NCI-H128 (cell line): ENCODE measurements around the gene GATAD1.
"Not testable (repeated sequence)": the region's sequence is repeated elsewhere in the genome, so short reads cannot be mapped to it uniquely, and the experiment has no call there.

Experiments
- DNase-seq: peaks from one replicate; lab custom pipeline; 2025; ENCODE audit not compliant: unreplicated experiment; lab: John Stamatoyannopoulos, UW

Gene GATAD1

GRCh38 chr7:92436612-92437445 is 10.5 kb upstream of the GATAD1 start:
- no peak for DNase-seq

DNA sequence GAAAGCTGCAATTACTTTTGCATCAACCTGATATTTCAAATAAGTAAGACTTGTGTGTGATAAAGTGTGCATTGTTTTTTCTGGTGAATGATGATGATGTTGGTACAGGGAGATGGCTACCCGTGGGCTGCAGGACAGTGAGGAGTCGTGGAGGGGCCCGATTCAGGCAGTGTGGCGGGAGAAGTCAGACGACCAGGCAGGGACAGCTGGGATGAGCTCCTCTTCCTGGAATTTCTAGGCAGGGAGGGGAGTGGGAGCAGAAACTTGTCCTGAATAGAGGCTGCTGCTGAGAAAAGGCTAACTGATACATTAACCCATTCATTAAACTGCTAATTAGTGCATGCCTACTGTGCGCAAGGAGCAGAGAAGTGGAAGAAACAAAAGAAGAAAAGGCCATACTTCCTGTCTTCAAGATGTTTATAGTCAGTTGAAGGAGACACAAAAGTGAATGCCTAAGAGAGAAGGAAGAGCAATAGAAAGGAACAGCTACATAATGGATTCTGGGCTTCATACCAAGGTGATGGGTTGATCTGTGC is 9.3 kb upstream of the GATAD1 start:
- no peak for DNase-seq

- not testable (repeated sequence) for DNase-seq
Measured at GRCh38 chr7:92442720-92443119, 4.6 kb upstream of the GATAD1 start.

DNA sequence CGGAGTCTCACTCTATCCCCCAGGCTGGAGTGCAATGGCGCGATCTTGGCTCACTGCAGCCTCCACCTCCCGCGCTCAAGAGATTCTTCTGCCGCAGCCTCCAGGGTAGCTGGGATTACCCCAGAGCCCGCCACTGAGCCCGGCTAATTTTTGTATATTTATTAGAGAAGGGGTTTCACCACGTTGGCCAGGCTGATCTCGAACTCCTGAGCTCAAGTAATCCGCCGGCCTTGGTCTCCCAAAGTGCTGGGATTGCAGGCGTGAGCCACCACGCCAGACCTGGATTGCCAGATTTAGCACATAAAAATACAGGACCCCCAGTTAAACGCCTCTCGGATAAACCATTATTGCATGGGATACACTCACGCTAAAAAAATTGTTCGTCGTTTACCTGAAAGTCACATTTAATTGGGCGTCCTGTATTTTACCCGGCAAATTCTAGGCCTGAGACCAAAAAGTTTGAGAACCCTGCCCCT is 375 bp upstream of the GATAD1 start:
- DNase-seq = peak; percentile 81

- DNase-seq = peak; percentile 1
Measured at GRCh38 chr7:92448205-92448747, 994 bp downstream of the GATAD1 start.

- no peak for DNase-seq
Measured at GRCh38 chr7:92451645-92452044, 4.4 kb downstream of the GATAD1 start.

GRCh38 chr7:92456236-92456635 is 9.0 kb downstream of the GATAD1 start:
- no peak for DNase-seq

DNA sequence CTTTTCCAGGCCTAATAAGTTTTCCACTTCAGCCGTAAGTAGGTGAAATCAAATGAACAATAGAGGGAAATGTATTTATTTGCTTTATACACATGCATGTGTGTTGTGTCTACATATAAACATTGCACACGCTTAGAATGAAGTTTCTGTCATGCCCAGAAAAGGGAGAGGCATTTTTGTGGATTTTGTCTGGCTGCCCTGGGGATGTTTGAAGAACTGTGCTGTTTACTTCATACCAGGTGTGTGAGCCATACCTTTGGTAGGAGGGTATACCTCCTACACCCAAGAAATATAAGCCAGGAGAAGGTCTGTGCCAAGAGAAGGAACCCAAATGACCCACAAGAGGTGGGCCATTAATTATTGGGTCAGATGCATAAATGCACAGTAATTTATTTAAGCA is 12.8 kb downstream of the GATAD1 start:
- DNase-seq = no peak

- no peak for DNase-seq
Measured at GRCh38 chr7:92460510-92460909, 13.2 kb downstream of the GATAD1 start.

DNA sequence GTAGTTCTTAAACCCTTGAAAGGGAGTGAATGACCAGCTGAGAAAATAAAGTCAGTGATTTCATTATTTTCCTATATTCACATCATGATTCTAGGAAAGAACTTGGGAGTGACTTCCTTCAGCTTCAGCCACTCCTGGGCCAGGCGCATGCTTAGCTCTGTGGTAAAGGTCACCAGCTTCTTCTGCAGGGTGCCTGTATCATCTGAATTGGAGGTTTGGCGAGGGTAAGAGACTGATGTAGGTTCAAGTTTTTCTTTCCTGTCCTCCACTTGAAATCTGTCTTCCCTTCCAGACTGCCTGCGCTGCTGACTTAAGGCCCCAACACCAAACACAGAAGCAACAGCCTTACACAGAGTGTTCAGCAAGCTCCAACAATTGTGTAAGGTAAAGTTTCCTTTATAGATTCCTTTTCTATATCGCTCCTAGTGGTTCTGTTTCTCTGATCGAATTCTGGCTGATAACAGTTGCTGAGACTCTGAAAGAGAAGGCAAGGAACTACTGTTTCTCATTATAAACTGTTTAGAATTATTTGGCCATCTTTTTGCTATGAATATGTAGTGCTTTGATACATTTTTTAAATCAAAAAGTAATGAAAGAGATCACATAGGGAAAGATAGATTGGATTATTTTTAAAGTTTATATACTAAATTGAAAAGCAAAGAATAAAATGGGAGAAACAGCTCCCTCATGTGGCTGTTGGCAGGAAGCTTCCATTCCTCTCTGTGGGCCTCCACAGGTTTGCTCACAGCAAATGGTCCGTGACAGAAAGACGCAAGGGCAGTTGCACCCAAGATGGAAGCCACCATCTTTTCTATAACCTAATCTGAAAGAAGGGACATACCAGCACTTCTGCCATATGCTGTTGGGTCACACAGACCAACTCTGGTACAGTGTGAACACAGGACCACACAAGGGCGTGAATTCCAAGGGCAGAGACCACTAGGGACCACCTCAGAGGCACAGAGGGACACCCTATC is 14.0 kb downstream of the GATAD1 start:
- peak; percentile 14 for DNase-seq

GRCh38 chr7:92462560-92462959 is 15.3 kb downstream of the GATAD1 start:
- no peak for DNase-seq

- no peak for DNase-seq
Measured at GRCh38 chr7:92464515-92464914, 17.2 kb downstream of the GATAD1 start.

DNA sequence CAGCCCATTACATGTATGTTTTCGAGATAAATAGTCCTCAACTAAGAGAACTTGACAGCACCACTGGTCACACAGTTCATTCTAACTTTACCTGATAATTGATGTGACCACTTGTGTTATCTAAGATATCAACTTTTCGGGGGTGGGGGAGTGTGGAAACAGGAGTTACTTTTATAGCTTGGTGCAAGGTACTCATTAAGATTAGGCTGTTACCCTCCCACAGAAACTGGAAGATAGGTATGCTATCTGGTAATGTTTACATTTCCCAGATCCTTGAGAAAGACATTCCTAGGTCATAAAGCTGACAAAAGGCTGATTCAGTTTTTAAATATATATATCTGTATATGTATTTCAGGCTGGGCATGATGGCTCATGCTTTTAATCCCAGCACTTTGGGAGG is 19.4 kb downstream of the GATAD1 start:
- no peak for DNase-seq

GRCh38 chr7:92468589-92468988 is 21.3 kb downstream of the GATAD1 start:
- not testable (repeated sequence) for DNase-seq

DNA sequence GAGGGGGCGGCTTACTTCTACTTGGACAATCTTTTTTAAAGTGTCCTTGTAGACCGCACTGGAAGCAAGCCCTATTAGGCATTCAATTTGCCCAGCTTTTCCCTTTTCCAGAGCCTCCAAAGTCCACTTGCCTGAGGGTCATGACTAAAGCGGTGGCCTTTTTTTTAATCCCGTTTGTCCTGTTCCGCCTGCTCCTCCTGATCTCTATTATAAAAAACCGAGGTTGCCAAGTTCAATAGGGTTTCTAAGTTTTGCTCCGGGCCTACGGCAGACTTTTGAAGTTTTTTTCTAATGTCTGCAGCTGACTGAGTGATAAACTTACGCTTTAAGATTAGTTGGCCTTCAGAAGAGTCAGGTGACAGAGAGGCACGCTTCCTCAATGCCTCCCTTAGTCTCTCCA is 26.7 kb downstream of the GATAD1 start:
- not testable (repeated sequence) for DNase-seq

GRCh38 chr7:92475261-92475770 is 28.0 kb downstream of the GATAD1 start:
- DNase-seq = not testable (repeated sequence)

DNA sequence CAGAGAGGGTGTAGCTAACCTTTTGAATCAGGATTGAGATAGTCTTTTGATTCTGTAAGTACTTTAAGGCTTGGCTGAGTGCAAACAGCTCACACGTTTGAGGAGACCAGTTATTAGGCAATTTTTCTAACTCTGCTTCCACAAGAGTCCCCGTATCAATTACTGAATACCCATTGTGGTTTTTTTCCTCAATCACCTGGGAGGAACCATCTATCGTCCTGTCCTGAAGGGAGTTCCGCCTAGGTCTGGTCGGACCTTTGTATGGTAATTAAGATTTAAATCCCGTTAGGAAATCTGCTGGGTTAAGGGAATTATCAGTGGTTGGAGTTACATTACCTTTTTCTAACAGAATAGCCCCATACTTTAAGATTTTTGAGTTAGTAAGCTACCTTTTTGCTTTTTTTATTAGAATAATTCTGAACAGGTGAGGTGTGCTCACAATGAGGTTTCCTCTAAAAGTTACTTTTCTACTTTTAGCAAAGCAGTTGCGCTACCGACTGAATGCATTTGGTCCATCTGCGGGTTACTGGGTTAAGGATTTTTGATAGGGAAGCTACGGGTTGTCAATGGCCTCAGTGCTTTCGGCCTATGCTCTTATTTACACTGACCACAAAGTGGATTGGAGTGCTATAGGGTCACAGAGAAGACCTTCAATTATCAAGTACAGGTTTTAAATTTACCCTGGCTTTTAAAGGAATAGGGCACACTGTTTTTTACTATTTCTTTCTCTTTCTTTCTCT is 28.7 kb downstream of the GATAD1 start:
- not testable (repeated sequence) for DNase-seq

GRCh38 chr7:92477681-92478080 is 30.4 kb downstream of the GATAD1 start, which contains the start of gene ERVW-1:
Gene ERVW-1, minus strand, starts transcription at chr7:92477946. Its CDS starts 7,565 bp downstream, at chr7:92470381.
- not testable (repeated sequence) for DNase-seq

DNA sequence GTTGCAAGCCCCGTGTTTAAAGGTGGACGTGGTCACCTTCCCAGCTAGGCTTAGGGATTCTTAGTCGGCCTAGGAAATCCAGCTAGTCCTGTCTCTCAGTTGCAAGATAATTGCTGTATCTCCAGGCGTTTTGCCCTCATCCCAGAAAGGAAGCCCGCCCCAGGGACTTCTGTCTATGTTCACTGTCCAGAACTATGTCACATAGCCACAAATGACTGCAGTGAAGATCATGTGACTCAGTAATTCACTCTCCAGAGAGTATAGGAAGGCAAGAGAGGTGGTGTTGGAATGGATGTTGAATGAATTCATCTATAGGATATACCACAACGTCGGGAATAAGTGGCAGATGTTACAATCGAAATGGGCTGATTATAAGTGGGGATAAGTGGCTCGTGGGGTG is 30.8 kb downstream of the GATAD1 start:
- no peak for DNase-seq

DNA sequence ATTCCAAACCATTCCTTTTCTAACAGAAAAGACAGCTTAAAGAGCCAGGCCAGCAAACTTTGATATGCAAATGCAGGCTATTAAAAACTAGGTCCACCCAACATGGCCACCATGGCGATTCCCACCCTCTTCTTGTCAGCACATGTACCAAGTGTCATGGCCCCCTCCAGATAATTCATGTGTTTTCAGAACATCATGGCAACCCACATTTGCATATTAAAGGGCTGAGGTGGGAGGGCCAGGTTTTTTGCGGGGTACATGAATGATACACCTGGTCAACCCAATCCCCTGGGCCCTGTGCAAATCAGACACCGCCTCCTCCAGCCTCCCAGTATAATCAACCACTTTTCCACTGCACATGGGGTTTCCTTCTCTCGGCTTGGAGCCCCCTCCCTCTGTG is 31.4 kb downstream of the GATAD1 start:
- no peak for DNase-seq
